Pons (tissue), 1 donor: ENCODE results near the gene CEP20.
"Not testable (repeated sequence)": the region's sequence is repeated elsewhere in the genome, so short reads cannot be mapped to it uniquely, and the experiment has no call there.

ENCODE experiments used
- DNase-seq: peaks from one replicate; pipeline ENCODE4 v3.0.0-alpha.2; 2016; ENCODE audit warnings: low spot score

CEP20 gene

GRCh38 chr16:15888072-15888976, at the start of gene CEP20:
Gene CEP20 (minus strand): TSS chr16:15888603. CDS start chr16:15888585, 18 bp downstream.
- DNase-seq, result peak; percentile 99

GRCh38 chr16:15936809-15937208, 48.4 kb upstream of the CEP20 start:
- DNase-seq, result not testable (repeated sequence)

- DNase-seq, result no peak
Observed at GRCh38 chr16:15934991-15935390, 46.6 kb upstream of the CEP20 start.

GRCh38 chr16:15933781-15934180, 45.4 kb upstream of the CEP20 start:
- no peak for DNase-seq

- no peak for DNase-seq
Observed at GRCh38 chr16:15932939-15933338, 44.5 kb upstream of the CEP20 start.

- DNase-seq, result no peak
Observed at GRCh38 chr16:15928261-15929104, 40.1 kb upstream of the CEP20 start.

- no peak for DNase-seq
Observed at GRCh38 chr16:15925631-15926030, 37.2 kb upstream of the CEP20 start.

GRCh38 chr16:15924996-15925395, 36.6 kb upstream of the CEP20 start:
- DNase-seq, result no peak

- no peak for DNase-seq
Observed at GRCh38 chr16:15919331-15919730, 30.9 kb upstream of the CEP20 start.

GRCh38 chr16:15918314-15918713, 29.9 kb upstream of the CEP20 start:
- not testable (repeated sequence) for DNase-seq

GRCh38 chr16:15916323-15916722, 27.9 kb upstream of the CEP20 start:
- no peak for DNase-seq

GRCh38 chr16:15915555-15916081, 27.2 kb upstream of the CEP20 start:
- DNase-seq, result no peak

GRCh38 chr16:15913046-15913698, 24.8 kb upstream of the CEP20 start:
- DNase-seq, result no peak

- DNase-seq, result no peak
Observed at GRCh38 chr16:15911198-15911597, 22.8 kb upstream of the CEP20 start.

GRCh38 chr16:15907863-15908478, 19.6 kb upstream of the CEP20 start:
- no peak for DNase-seq

GRCh38 chr16:15906439-15906838, 18.0 kb upstream of the CEP20 start:
- no peak for DNase-seq

GRCh38 chr16:15903960-15904359, 15.6 kb upstream of the CEP20 start:
- DNase-seq, result no peak

GRCh38 chr16:15900901-15901500, 12.6 kb upstream of the CEP20 start:
- DNase-seq, result no peak

GRCh38 chr16:15900357-15900756, 12.0 kb upstream of the CEP20 start:
- no peak for DNase-seq

GRCh38 chr16:15899538-15900100, 11.2 kb upstream of the CEP20 start:
- no peak for DNase-seq

- DNase-seq, result no peak
Observed at GRCh38 chr16:15898654-15899053, 10.3 kb upstream of the CEP20 start.
